Activated naive CD8-positive, alpha-beta T cell treated with anti-CD3 and anti-CD28 coated beads, Interleukin-2, amount 10 ng/mL, durations not matched to agents 7 days and 5 days (primary cell): ENCODE measurements around the gene CAPN5. TPM values are rescaled to one million over a fixed set of nuclear protein-coding genes. Genes with fewer than 3 reads are reported as not detected.
"Not testable (repeated sequence)": the region's sequence is repeated elsewhere in the genome, so short reads cannot be mapped to it uniquely, and the experiment has no call there.

Experiments used
- ATAC-seq: fragments of 150-1000 bp; cut with Tn5 transposase; one replicate; pipeline ENCODE4 v1.10.0; 2021; ENCODE audit warnings: low read depth, moderate library complexity
- POLR2A ChIA-PET: fragments of 350-600 bp; sonication (Branson Sonifier 250); formaldehyde crosslinking; loops from one replicate; lab custom pipeline; 2021; ENCODE audit warnings: antibody characterized with exemption; lab: Charles Lee
- DNase-seq: peaks from one replicate; pipeline ENCODE4 v3.0.0; 2021
- H3K27ac Mint-ChIP-seq: one replicate; pipeline ENCODE4 v1.8.0; 2022; ENCODE audit warnings: mild to moderate bottlenecking, mixed read lengths
- H3K27me3 Mint-ChIP-seq: one replicate; pipeline ENCODE4 v1.8.0; 2022; ENCODE audit warnings: mild to moderate bottlenecking, moderate library complexity, mixed read lengths
- H3K36me3 Mint-ChIP-seq: one replicate; pipeline ENCODE4 v1.8.0; 2021; ENCODE audit warnings: mild to moderate bottlenecking, mixed read lengths
- H3K4me1 Mint-ChIP-seq: one replicate; pipeline ENCODE4 v1.8.0; 2021; ENCODE audit warnings: mixed read lengths
- H3K4me3 Mint-ChIP-seq: one replicate; pipeline ENCODE4 v1.8.0; 2022; ENCODE audit warnings: mild to moderate bottlenecking, moderate library complexity, mixed read lengths
- H3K9me3 Mint-ChIP-seq: one replicate; pipeline ENCODE4 v1.8.0; 2021; ENCODE audit warnings: mixed read lengths
- total RNA-seq, 2 experiments: library from RNA; stranded (reverse); gene quantifications; one replicate each; pipeline ENCODE4 v1.2.3, GENCODE V29; 2021

CAPN5 gene
- 1 to 10 TPM; 2.8 to 3.8 TPM for total RNA-seq

DNA sequence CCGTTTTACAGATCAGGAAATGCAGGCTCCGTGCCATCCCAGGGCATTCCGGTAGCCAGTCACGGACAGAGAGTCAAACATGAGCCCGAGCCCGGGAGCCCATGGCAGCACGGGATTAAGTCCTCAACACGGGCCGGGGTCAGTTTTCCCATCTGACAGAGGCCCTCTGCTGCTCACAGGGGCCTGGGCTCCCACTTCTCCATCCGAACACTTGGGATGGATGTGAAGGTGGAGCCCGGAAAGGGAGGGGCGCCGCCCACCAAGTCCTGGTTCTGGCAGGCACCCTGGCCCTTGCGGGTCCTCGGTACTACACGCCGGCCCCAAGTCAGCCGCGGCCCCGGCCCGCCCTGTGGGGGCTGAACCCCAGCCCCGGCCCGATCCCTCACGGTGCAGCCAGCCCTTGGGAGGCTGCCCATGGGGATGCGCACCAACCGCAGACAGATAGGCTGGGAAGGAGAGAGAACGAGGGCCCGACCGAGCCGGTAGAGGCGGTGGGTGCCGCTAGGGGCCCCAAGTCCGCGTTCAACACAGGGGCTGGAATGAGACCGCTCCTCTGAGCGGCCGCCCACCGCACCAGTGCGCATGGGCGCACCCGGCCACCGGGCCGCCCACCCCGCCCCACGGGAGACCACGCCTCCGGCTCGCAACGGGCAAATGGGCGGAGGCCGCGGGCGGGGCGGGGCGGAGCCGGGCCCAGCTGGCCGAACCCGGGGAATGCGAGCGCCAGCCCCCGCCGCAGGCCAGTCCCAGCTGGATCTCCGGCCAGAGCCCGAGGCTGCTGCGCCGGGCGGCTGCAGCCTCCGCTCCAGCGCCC is at the start of gene CAPN5:
CAPN5 (plus strand) TSS at position 743 of the 814 bp plus-strand sequence. CDS start 17,916 bp downstream, outside the sequence.
- H3K27ac Mint-ChIP-seq: peak within 1 kb of the TSS; percentile 50
- peaks cover 6% of the 10 kb centered on the region for H3K4me1 Mint-ChIP-seq
- no peaks in the 10 kb centered on the region for H3K36me3 Mint-ChIP-seq
- peak; percentile 95 for DNase-seq
- POLR2A ChIA-PET: interaction anchor here (0.7 to 3.6 kb wide), 2 partner anchors 8 to 16 kb away, joined by 3 to 19 read pairs; no protein-coding TSS in a partner anchor
- H3K4me3 Mint-ChIP-seq: peak within 1 kb of the TSS; percentile 80
- peak; percentile 91 for ATAC-seq
- H3K27me3 Mint-ChIP-seq: peaks cover 25% of the 10 kb centered on the region
- no peaks in the 10 kb centered on the region for H3K9me3 Mint-ChIP-seq

DNA sequence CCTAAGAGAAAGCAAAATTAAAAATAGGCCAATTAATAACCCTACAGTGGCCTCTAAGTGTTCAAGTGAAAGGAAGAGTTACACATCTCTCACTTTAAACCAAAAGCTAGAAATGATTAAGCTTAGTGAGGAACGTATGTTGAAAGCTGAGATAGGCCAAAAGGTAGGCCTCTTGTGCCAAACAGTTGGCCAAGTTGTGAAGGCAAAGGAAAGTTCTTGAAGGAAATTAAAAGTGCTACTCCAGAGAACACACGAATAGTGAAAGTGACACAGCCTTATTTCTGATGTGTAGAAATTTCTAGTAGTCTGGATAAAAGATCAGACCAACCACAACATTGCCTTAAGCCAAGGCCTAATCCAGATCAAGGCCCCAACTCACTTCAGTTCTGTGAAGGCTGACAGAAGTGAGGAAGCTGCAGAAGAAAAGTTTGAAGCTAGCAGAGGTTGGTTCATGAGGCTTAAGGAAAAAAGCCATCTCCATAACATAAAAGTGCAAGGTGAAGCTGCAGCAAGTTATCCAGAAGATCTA is 48.3 kb upstream of the CAPN5 start:
- H3K27ac Mint-ChIP-seq, POLR2A ChIA-PET: not testable (repeated sequence)

DNA sequence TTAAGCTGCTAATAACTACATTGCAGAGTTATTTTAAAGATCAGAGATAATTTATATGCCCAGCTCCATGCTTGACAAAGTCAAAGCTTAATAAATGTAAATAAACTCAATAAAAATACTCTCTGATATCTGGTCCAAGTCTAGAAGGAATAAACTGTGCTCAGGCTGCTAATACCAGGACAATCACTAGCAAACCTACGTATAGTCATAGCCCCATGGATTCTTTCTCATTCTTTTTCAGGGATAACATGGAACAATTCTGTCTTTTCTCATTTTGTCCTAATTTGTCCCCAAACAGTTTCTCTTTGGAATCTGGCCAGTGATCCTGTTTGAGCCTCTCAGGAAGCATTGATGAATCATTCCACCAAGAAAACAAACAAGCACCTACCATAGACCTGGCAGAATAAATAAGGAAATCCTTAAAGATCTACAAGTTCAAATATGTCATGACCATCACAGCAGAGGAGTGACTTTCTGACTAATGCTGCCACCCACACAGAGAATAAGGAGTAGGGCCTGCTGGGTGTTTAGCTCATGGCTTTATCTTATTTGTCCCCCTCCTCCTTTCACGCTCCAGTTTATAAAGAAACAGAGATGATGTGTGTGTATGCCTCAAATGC is 46.7 kb upstream of the CAPN5 start:
- Mint-ChIP-seq H3K27me3 (no peaks in the 10 kb centered on the region), H3K4me3 (no peak overlapping the region), H3K36me3 (peaks cover 14% of the 10 kb centered on the region), H3K4me1 (peaks cover 6% of the 10 kb centered on the region), H3K9me3 (no peaks in the 10 kb centered on the region), H3K27ac (no peak overlapping the region)
- DNase-seq (no peak), ATAC-seq (no peak)
- POLR2A ChIA-PET: no interaction called here

More for the DNA sequence above, 48.3 kb upstream of the CAPN5 start:
- not testable (repeated sequence) for DNase-seq, H3K27me3 Mint-ChIP-seq, ATAC-seq, H3K9me3 Mint-ChIP-seq, H3K4me3 Mint-ChIP-seq, H3K4me1 Mint-ChIP-seq
- peaks cover 14% of the 10 kb centered on the region for H3K36me3 Mint-ChIP-seq

DNA sequence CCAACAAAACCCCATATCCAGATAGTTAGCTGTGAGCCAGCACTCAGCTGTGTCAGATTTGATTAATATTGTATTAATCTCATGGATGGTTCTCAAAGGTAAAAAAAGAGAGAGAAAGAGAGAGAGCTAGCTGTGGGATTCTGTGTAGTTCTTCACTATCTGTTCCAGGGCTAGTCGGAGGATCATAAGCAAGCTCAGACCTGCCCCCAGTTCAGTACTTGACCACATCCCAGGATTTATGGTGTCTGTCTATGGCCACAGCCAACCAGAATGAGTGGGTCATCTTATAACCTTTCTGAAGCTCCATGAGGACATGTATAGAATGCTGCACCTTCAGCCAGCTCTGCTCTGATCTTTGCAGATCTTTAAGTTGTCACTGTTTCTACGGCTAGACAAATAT is 46.0 kb upstream of the CAPN5 start:
- POLR2A ChIA-PET: no interaction called here
- no peak overlapping the region for H3K4me3 Mint-ChIP-seq
- H3K4me1 Mint-ChIP-seq: peaks cover 6% of the 10 kb centered on the region
- ATAC-seq: no peak
- H3K36me3 Mint-ChIP-seq: peaks cover 14% of the 10 kb centered on the region
- H3K27me3 Mint-ChIP-seq: no peaks in the 10 kb centered on the region
- no peak for DNase-seq
- H3K9me3 Mint-ChIP-seq: no peaks in the 10 kb centered on the region
- H3K27ac Mint-ChIP-seq: no peak overlapping the region

DNA sequence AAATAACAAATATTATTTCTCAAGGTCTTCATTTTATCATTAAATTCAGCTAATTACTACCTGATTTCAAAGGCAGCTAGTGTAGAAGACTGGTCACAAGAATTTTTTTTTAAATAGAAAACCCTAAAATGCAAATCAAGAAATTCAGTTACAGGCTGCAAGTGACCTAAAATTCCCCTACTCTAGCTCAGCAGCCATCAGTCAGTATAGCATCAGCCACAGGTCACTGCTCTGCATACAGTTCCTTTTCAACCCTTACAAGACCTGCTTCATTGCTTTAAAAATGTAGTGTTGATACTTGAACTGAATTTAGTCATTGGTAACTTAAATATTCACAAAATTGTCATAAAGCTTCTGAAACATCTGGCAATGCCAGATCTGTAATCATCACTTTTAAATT is 42.0 kb upstream of the CAPN5 start:
- no peak for DNase-seq
- no peak overlapping the region for H3K4me3 Mint-ChIP-seq
- POLR2A ChIA-PET: no interaction called here
- H3K27ac Mint-ChIP-seq: no peak overlapping the region
- peaks cover 1% of the 10 kb centered on the region for H3K36me3 Mint-ChIP-seq
- H3K27me3 Mint-ChIP-seq: peaks cover 12% of the 10 kb centered on the region
- no peak for ATAC-seq
- H3K9me3 Mint-ChIP-seq: no peaks in the 10 kb centered on the region
- H3K4me1 Mint-ChIP-seq: no peaks in the 10 kb centered on the region

DNA sequence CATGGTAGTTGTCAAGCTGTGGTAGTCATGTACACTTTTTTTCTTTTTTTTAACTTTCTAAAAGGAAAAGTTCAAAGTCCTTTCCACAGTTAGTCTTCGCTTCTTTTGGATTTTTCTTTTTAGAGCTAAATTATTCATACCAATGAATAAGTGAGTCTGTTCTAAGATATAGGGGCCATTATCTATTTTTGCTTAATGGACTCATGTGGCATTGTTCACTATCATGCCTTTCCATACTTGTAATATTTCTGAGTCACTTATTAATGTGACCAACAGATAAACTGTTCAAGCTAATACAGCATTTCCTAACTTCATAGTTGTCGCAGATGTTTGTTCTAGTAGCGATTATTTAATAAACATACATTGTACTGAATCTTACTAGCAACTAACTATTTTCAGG is 40.5 kb upstream of the CAPN5 start:
- H3K4me1 Mint-ChIP-seq: no peaks in the 10 kb centered on the region
- POLR2A ChIA-PET: no interaction called here
- ATAC-seq (no peak), DNase-seq (no peak)
- no peak overlapping the region for H3K4me3 Mint-ChIP-seq
- H3K27me3 Mint-ChIP-seq: peaks cover 21% of the 10 kb centered on the region
- no peaks in the 10 kb centered on the region for H3K36me3 Mint-ChIP-seq
- no peak overlapping the region for H3K27ac Mint-ChIP-seq
- H3K9me3 Mint-ChIP-seq: no peaks in the 10 kb centered on the region

DNA sequence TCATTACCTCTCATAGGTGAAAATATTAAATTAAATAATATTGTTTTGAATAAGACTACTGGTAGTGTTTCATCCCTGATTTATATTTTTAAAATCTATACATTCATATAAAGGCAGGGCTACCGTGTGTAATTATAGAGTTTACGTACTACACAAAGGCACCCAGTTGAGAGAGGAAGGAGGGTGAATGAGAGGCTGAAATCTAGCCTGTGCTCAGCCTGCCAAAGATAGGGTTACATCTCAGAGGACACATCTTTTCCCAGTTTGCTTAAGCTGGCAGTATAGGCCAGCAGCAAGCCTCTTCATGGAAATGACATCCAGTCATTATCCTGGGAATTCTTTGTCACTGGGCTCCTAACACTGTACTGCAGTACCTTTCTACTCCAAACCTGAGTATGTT is 40.0 kb upstream of the CAPN5 start:
- POLR2A ChIA-PET: no interaction called here
- no peak for DNase-seq
- no peak overlapping the region for H3K27ac Mint-ChIP-seq

DNA sequence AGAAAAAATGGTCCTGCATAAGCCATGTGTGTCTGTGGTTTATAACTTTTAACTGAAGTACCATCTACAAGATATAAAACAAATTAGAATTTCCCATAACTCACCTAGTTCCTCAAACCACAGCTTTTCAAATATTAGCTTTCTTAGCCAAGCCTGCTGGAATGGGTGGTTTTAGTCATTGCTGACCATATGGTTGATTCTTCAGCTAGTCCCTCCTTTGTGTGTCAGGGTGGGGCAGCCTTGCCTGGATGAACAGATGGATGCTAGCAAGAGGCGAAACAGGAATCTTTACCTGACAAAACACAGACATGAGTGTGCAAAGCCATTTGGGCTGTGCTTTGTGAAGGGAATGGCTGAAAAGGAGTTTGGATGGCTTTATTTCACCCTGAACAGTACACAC is 39.5 kb upstream of the CAPN5 start:
- H3K36me3 Mint-ChIP-seq: no peaks in the 10 kb centered on the region
- ATAC-seq: no peak
- no peak overlapping the region for H3K4me3 Mint-ChIP-seq

More for the DNA sequence above, 40.0 kb upstream of the CAPN5 start:
- H3K9me3 Mint-ChIP-seq: no peaks in the 10 kb centered on the region
- H3K27me3 Mint-ChIP-seq: peaks cover 21% of the 10 kb centered on the region
- no peaks in the 10 kb centered on the region for H3K36me3 Mint-ChIP-seq
- no peaks in the 10 kb centered on the region for H3K4me1 Mint-ChIP-seq
- no peak for ATAC-seq
- H3K4me3 Mint-ChIP-seq: no peak overlapping the region

DNA sequence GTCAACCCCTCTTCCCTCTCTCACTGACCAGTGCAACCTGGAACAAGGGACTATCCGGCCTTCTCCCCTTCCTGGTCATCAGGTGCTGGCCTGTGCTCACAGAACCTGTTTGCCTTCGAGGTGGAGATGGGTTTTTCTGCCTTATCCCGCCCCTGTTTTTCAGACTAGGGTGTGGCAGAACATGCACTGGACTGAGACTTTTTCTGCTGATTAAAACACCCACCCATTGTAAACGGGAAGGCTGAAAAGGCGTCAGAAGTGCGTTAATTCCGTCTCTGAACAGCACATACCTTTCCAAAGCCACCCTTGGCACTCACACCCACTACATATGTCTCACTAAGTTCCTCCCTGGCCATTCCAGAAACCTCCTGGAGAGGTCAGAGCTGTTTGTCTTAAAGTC is 36.9 kb upstream of the CAPN5 start:
- no peaks in the 10 kb centered on the region for H3K36me3 Mint-ChIP-seq
- H3K27me3 Mint-ChIP-seq: peaks cover 25% of the 10 kb centered on the region
- H3K4me1 Mint-ChIP-seq: no peaks in the 10 kb centered on the region
- POLR2A ChIA-PET: no interaction called here
- ATAC-seq: no peak
- H3K9me3 Mint-ChIP-seq: no peaks in the 10 kb centered on the region
- DNase-seq: no peak
- no peak overlapping the region for H3K4me3 Mint-ChIP-seq
- no peak overlapping the region for H3K27ac Mint-ChIP-seq

More for the DNA sequence above, 39.5 kb upstream of the CAPN5 start:
- POLR2A ChIA-PET: no interaction called here
- H3K4me1 Mint-ChIP-seq: no peaks in the 10 kb centered on the region
- DNase-seq: no peak
- H3K9me3 Mint-ChIP-seq: no peaks in the 10 kb centered on the region
- peaks cover 21% of the 10 kb centered on the region for H3K27me3 Mint-ChIP-seq
- H3K27ac Mint-ChIP-seq: no peak overlapping the region

DNA sequence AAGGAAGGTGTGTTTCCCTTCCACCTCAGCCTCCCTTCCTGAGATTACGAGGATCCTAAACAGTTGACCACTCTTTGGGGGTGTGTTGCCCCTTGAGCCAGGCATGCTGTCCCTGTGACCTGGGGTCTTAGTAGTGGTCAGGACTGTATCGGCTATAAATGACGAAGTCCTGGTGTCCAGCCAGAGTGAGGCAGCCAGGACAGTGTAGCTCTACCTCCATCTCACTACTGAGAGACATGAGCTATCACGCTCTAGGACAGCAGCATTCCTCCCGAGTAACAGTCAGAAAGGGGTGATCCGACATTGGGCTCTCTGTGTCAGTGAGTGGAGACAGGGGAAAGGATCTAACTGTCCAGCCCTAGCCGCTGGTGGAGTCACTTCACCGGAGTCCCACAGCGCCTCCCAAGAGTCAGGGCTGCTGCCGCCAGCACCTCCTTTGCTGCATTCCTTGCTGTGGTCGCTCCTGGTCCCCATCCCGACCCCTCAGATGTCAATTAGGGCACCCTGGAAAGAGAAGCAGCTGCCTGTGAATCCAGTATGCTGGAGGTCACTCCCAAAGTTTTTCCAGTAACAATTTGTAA is 35.8 kb upstream of the CAPN5 start:
- peaks cover 32% of the 10 kb centered on the region for H3K27me3 Mint-ChIP-seq
- H3K36me3 Mint-ChIP-seq: no peaks in the 10 kb centered on the region
- no peaks in the 10 kb centered on the region for H3K4me1 Mint-ChIP-seq
- DNase-seq (no peak), ATAC-seq (no peak)
- POLR2A ChIA-PET: no interaction called here
- H3K4me3 Mint-ChIP-seq: no peak overlapping the region
- no peak overlapping the region for H3K27ac Mint-ChIP-seq
- no peaks in the 10 kb centered on the region for H3K9me3 Mint-ChIP-seq

DNA sequence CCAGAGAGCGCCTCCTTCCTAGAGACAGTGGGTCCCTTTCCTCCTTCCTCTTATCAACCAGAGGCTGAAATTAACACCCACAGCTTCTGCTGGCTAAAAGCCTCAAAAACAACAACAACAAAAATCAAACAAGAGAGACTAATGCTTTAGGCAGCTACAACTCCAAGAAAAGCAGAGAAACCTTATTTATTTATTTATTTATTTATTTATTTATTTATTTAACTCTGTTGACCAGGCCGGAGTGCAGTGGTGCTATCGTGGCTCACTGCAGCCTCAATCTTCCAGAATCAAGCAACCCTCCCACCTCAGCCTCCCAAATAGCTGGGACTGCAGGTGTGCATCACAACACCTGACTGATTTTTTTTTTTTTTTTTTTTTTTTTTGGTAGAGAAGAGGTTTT is 35.2 kb upstream of the CAPN5 start:
- no peak overlapping the region for H3K27ac Mint-ChIP-seq
- DNase-seq (no peak), ATAC-seq (no peak)
- H3K27me3 Mint-ChIP-seq: peaks cover 38% of the 10 kb centered on the region
- no peaks in the 10 kb centered on the region for H3K36me3 Mint-ChIP-seq
- H3K4me3 Mint-ChIP-seq: no peak overlapping the region
- POLR2A ChIA-PET: interaction anchor here (0.7 kb wide), 1 partner anchor 105 kb away, joined by 4 read pairs; no protein-coding TSS in a partner anchor
- H3K9me3 Mint-ChIP-seq: no peaks in the 10 kb centered on the region
- H3K4me1 Mint-ChIP-seq: no peaks in the 10 kb centered on the region

DNA sequence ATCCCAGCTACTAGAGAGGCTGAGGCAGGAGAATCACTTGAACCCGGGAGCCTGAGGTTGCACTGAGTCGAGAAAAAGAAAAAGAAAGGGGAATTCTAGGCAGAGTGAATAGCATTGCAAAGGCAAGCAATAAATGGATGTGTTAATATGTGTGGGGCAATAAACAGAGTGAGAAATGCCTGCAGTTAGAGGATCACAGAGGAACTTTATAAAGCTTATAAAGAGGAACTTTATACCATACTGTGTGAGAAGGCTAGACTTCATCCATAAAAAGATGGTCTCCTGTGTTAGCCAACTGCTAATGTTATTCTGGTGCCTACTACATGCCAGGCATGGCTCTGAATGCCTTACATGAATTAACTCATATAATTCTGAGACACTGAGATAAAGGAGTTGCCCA is 31.7 kb upstream of the CAPN5 start:
- Mint-ChIP-seq H3K36me3 (no peaks in the 10 kb centered on the region), H3K27ac (no peak overlapping the region), H3K4me3 (no peak overlapping the region), H3K9me3 (no peaks in the 10 kb centered on the region), H3K4me1 (peaks cover 2% of the 10 kb centered on the region), H3K27me3 (peaks cover 48% of the 10 kb centered on the region)
- DNase-seq: no peak
- no peak for ATAC-seq
- POLR2A ChIA-PET: no interaction called here

DNA sequence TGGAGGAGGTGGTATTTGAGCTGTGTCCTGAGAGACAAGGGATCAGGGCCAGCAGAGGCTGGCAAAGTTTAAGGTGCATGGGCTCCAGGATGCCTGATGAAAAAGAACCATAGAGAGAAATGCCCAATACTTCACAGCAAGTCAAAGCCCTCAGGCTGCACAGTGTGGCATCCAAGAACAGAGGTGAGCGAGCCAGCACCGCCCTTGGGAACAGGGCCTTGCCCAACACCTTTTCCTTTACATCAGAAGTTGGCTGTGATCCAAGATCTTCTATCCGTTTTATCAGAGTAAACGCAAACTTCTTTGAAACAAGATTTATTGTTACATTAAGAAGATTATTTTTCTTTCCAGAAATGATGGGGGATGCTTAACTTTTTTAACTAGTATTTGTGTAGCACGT is 31.2 kb upstream of the CAPN5 start:
- Mint-ChIP-seq H3K27me3 (peaks cover 43% of the 10 kb centered on the region), H3K36me3 (no peaks in the 10 kb centered on the region), H3K4me1 (peaks cover 4% of the 10 kb centered on the region), H3K27ac (no peak overlapping the region), H3K9me3 (no peaks in the 10 kb centered on the region), H3K4me3 (no peak overlapping the region)
- no peak for DNase-seq
- no peak for ATAC-seq
- POLR2A ChIA-PET: no interaction called here
